ENCODE data around the gene KLK13.

Gene KLK13

DNA sequence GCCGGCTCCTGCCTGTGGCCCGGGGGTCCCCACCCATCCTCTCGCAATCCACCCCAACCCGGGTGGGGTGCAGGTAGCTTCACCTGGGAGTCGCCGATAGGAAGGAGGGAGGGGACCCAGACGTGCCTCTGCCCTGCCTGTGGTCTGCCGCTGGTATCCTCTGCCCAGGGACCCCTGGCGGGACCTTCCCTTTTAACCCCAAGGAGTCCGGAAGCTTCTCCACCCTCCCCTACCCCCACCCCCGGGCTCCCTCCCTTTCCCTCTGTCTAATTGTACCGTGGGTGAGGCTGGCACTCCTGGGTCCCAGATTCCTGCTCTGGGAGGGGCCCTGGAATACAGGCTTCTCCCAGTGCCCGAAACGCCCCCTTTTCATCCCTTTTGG is 45.4 kb downstream of the KLK13 start, which contains the start of gene KLK10:
TSS of gene KLK10 (minus strand) at position 166 of the 382 bp plus-strand sequence. CDS start 579 bp downstream, outside the sequence.
- no peak for TF ChIP-seq TAF1 (IDR thresholded peaks at IDR 0.05; ENCODE audit: borderline replicate concordance, insufficient read depth, low read length)
- TF ChIP-seq SIN3A (IDR thresholded peaks at IDR 0.05; ENCODE audit: borderline replicate concordance, insufficient read depth, low read length) = no peak
- no peak for TF ChIP-seq POLR2AphosphoS5 (IDR thresholded peaks at IDR 0.05; ENCODE audit: low read depth, low read length)
- TF ChIP-seq, protein P1, sequence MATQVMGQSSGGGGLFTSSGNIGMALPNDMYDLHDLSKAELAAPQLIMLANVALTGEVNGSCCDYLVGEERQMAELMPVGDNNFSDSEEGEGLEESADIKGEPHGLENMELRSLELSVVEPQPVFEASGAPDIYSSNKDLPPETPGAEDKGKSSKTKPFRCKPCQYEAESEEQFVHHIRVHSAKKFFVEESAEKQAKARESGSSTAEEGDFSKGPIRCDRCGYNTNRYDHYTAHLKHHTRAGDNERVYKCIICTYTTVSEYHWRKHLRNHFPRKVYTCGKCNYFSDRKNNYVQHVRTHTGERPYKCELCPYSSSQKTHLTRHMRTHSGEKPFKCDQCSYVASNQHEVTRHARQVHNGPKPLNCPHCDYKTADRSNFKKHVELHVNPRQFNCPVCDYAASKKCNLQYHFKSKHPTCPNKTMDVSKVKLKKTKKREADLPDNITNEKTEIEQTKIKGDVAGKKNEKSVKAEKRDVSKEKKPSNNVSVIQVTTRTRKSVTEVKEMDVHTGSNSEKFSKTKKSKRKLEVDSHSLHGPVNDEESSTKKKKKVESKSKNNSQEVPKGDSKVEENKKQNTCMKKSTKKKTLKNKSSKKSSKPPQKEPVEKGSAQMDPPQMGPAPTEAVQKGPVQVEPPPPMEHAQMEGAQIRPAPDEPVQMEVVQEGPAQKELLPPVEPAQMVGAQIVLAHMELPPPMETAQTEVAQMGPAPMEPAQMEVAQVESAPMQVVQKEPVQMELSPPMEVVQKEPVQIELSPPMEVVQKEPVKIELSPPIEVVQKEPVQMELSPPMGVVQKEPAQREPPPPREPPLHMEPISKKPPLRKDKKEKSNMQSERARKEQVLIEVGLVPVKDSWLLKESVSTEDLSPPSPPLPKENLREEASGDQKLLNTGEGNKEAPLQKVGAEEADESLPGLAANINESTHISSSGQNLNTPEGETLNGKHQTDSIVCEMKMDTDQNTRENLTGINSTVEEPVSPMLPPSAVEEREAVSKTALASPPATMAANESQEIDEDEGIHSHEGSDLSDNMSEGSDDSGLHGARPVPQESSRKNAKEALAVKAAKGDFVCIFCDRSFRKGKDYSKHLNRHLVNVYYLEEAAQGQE (IDR thresholded peaks at IDR 0.05; ENCODE audit: insufficient read depth in 1 of 2, low read depth in 2 of 2, low read length in 2 of 2) = no peak
- no peak for TF ChIP-seq FOXP2 (optimal IDR thresholded peaks at IDR 0.05; ENCODE audit: borderline replicate concordance, extremely low read depth, extremely low read length, insufficient read depth)

DNA sequence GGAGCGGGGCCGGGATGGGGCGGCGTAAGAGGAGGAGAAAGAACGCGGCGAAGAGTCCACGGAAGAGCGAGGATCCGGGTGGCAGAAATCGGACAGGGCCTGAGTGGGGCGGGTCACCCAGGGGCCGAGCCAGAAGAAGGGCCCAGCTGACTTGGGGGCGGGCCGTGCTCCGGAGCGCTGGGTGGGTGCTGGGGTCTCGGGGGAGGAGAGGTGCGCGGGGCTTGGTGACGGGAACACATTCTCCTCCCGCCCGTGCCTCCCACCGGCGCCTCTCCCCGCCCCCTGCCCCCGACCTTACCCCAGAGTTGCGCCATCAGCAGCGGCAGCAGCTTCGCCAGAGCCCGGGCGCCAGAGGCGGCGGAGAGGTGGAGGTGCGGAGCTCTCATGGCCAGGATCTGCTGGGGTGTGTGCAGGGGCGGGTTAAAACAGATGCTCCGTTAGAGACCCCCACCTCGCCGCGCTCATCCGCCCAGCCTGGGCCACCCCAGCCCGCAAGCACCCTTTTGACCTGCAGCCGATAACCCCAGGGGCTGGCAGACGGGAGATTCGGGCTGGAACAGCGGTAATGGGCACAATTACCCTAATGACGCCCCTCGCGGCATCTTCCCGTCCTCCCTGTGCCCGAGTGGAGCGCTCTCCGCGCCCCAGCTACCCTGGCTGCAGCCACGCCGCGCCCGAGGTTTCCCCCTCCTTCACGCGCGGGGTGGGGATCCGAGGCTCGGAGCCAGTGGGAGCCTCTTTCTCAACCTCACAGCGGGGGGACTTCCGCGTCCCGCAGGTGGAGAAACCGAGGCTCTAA is 45.9 kb downstream of the KLK13 start:
- TF ChIP-seq, protein P1 (IDR thresholded peaks at IDR 0.05; ENCODE audit: insufficient read depth in 1 of 2, low read depth in 2 of 2, low read length in 2 of 2) = no peak
- TF ChIP-seq POLR2AphosphoS5 (IDR thresholded peaks at IDR 0.05; ENCODE audit: low read depth, low read length) = no peak
- no peak for TF ChIP-seq SIN3A (IDR thresholded peaks at IDR 0.05; ENCODE audit: borderline replicate concordance, insufficient read depth, low read length)
- TF ChIP-seq TAF1 (IDR thresholded peaks at IDR 0.05; ENCODE audit: borderline replicate concordance, insufficient read depth, low read length) = no peak
- no peak for TF ChIP-seq FOXP2 (optimal IDR thresholded peaks at IDR 0.05; ENCODE audit: borderline replicate concordance, extremely low read depth, extremely low read length, insufficient read depth)

DNA sequence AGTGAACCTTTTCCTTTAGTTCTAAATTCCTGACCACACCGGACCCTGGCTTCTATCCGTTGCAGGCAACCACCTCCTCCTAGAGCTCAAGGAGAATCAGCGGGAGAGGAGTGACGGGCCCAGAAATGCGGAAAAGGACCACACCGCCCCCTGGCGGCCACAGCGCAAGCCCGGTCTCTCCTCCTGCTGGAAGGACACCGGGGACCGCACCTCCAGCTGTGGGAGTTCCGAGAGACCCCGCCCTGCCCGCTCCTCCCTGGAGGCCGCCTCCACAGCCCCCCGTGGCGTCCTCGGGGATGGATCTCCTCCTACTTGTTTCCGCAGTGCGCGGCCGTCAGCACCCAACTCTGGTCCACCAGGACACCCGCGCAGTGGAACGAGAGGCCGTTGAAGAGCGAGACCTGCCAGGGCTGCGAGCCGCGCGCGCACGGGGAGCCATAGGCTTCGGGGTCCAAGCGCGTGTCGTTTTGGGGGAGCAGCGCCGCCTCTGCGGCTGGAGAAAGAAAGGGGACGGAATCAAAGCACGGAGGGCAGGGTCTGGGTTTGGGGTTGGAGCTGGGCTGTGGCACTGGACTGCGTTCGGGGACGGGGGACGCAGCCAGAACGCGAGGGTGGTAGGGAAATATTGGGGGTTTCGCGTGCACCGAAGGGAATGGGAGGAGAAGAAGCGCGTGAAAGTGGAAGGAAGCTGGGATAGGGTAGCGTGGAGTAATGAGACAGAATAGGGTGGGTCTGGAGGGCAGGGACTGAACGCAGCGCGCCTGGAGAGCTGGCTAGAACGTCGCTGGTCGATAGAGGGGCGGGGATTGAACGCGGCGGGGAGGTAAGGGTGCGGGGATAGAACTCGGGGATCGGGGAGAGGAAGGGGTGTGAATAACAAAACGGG is 47.9 kb downstream of the KLK13 start:
- TF ChIP-seq TAF1 (IDR thresholded peaks at IDR 0.05; ENCODE audit: borderline replicate concordance, insufficient read depth, low read length) (no peak), POLR2AphosphoS5 (IDR thresholded peaks at IDR 0.05; ENCODE audit: low read depth, low read length) (no peak), SIN3A (IDR thresholded peaks at IDR 0.05; ENCODE audit: borderline replicate concordance, insufficient read depth, low read length) (no peak), FOXP2 (optimal IDR thresholded peaks at IDR 0.05; ENCODE audit: borderline replicate concordance, extremely low read depth, extremely low read length, insufficient read depth) (no peak)
- TF ChIP-seq, protein P1 (IDR thresholded peaks at IDR 0.05; ENCODE audit: insufficient read depth in 1 of 2, low read depth in 2 of 2, low read length in 2 of 2) = no peak

DNA sequence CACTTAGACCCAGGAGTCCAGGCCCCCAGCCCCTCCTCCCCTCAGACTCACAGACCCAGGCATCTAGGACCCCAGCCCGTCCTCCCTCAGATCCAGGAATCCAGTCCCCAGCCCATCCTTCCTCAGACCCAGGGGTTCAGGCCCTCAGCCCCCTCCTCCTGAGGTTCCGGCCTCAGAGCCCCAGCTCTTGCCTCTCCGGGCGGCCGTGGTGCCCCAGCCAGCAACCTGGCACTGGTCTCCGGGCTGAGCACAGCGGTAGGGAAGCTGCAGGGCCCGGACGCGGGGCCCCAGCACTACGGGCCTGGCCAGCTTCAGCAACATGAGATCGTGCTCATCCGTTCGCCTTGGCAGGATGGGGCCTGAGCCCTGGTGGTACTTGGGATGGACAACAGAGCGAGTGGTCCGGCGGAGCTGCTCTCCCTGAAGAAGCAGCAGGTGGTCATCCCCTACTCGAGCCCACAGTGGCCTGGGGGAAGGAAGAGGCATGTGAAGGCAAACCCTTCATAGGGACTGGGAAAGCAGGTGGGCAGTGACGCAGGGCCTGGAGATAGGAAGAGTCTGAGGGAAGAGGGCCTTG is 49.1 kb downstream of the KLK13 start:
- TF ChIP-seq POLR2AphosphoS5 (IDR thresholded peaks at IDR 0.05; ENCODE audit: low read depth, low read length) (no peak), TAF1 (IDR thresholded peaks at IDR 0.05; ENCODE audit: borderline replicate concordance, insufficient read depth, low read length) (no peak), SIN3A (IDR thresholded peaks at IDR 0.05; ENCODE audit: borderline replicate concordance, insufficient read depth, low read length) (no peak), FOXP2 (optimal IDR thresholded peaks at IDR 0.05; ENCODE audit: borderline replicate concordance, extremely low read depth, extremely low read length, insufficient read depth) (no peak)
- TF ChIP-seq, protein P1 (IDR thresholded peaks at IDR 0.05; ENCODE audit: insufficient read depth in 1 of 2, low read depth in 2 of 2, low read length in 2 of 2) = no peak
